Activated T-helper 9 cell treated with anti-CD3 and anti-CD28 coated beads, Interleukin-2, amount 50 U/mL, for 16 hours (primary cell): ENCODE data around the gene MARCHF9.

Source experiments
- DNase-seq: peaks from one replicate; pipeline ENCODE4 v3.0.0-alpha.2; 2020; ENCODE audit warnings: low read depth

MARCHF9 gene

GRCh38 chr12:57755194-57755453 lies 221 bp downstream of the MARCHF9 start:
- no peak for DNase-seq

DNA sequence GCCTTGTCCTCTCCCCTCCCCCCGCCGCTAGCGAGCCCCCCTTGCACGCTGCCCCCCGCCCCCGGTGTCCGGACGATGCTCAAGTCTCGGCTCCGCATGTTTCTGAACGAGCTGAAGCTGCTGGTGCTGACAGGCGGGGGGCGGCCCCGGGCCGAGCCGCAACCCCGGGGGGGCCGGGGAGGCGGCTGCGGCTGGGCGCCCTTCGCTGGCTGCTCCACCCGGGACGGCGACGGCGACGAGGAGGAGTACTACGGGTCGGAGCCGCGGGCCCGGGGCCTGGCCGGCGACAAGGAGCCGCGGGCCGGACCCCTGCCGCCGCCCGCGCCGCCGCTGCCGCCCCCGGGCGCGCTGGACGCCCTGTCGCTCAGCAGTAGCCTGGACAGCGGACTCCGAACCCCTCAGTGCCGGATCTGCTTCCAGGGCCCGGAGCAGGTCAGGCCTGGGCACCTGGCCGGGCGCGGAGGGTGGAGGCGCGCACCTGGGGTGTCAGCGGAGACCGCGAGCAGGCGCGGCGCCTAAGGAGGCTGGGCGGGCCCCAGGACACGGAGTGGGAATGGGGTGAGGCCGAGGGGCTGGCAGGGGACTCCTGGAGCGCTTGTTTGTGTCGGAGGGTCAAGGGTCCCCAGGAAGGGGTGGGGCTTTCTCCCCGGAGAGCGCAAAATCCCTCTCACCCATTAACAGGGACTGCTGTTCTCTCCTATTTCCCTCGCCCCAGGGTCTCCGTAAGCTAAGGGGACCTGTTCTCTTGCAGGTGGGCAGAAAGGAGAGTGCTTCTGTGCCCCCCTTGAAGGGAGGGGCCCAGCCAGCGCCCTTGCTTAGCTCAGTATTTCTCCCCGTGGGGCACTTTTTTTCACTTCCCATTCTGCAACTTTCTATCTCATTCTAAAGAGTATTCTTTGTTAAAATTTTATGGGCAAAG lies 810 bp downstream of the MARCHF9 start:
- DNase-seq = peak; percentile 28

DNA sequence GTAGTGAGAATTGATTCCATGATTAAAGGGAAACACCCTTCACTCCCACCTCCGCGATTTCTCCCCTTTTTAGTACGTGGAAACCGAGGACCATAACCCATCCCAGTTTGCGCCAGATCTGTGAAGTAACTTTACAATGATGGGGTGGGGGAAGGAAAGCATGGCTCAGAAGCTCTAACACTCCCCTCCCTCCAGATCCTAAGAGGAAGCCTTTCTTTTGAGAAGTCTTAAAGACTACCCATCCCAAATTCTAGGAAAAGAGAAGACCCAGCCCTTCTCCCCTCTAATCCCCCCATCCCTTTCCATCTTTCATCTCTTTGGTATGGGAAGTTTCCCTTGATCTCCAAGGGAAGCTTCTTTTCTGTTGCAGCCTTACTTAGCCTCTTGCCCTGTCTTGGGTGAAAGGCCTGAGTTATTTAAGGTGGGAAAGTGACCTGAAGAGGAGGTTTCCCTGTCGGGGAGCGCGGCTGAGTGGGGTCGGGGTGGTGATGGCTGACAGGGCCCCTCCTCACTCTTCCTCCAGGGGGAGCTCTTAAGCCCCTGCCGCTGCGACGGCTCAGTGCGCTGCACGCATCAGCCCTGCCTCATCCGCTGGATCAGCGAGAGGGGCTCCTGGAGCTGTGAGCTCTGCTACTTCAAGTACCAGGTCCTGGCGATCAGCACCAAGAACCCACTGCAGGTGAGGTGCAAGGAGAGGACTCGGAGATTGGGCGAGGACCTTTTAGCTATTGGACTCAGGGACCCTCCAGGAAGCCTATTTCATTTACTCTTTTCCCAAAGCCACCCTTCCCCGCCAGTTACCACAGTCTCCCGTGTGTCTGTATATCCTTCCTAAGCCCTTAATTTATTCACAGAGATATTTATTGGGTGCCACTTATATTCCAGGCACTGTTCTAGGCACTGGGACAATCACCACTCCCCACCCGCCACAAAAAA lies 1.8 kb downstream of the MARCHF9 start:
- peak; percentile 62 for DNase-seq

DNA sequence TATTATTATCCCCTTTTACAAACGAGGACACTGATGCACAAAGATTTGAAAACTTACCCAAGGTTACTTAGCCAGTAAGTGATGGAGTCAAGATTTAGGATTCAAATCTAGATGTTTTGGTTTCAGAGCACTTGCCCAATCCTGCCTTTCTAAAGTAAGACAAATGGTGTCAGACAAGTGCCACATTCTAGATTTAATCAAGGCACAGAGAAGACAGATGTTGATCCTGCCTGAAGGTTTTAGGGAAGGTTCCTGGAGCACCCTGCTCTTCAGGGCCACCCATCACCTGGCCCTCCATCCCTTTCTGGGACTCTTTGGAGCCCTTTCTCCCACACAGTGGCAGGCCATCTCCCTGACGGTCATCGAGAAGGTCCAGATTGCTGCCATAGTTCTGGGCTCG lies 2.9 kb downstream of the MARCHF9 start:
- no peak for DNase-seq

DNA sequence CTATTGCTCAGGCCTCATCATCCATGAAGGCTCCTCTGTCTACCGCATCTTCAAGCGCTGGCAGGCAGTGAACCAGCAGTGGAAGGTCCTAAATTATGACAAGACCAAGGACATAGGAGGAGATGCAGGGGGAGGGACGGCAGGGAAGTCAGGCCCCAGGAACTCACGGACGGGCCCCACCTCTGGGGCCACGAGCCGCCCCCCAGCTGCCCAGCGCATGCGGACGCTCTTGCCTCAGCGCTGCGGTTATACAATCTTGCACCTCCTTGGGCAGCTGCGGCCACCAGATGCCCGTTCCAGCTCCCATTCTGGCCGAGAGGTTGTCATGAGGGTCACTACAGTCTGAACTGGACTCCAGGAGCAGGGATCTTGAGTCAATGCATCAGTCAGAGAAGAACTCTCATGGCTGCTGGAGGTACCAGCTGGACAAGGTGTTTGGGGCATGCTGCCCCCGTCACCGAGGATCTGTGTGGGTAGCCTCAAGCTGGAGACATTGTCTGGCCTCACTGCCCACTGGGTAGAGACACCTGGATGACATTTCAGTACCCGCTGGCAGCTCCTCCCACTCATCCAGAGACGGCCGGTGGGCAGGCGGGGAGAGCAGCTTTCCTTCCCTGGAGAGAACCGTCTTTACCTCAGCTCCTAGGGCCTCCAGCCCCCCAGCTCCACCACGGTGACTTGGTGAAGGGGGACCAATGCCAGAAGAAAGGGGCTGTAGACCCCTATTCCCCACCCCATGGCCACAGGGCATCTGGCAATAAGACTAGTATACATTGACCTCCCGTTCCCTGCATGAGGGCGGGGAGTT lies 3.9 kb downstream of the MARCHF9 start:
- no peak for DNase-seq

- DNase-seq = no peak
These were observed 4.6 kb downstream of the MARCHF9 start for GRCh38 chr12:57759360-57759980.

DNA sequence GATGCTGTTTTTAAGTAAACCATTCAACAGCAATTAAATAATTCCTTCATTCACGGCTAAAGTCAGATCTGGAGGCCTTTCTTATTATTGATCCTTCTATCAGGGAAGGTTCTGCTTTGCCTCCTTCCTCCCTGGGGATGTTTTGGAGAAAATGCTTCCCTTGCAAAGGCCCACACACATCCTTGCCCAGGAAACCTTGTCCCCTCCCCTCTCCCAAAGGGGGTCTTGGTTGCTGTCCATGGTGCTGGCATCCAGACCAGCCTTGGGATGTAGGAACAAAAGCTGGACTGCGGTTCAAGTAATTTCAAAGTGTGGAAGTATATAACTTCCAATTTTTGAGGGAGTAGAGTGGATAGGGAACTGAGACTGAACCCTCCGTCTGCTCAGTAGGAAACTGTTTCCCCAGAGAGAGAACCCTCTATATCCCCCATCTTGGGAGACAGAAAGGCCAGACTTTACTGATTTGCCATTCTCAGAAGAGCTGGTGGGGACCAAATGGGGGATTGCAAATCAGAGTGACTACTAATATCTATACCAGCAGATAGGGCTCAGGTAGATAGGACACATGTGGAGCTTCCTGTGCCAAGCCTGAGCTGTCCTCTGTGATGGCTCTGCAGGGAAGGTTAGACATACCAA lies 5.6 kb downstream of the MARCHF9 start:
- DNase-seq = no peak

DNA sequence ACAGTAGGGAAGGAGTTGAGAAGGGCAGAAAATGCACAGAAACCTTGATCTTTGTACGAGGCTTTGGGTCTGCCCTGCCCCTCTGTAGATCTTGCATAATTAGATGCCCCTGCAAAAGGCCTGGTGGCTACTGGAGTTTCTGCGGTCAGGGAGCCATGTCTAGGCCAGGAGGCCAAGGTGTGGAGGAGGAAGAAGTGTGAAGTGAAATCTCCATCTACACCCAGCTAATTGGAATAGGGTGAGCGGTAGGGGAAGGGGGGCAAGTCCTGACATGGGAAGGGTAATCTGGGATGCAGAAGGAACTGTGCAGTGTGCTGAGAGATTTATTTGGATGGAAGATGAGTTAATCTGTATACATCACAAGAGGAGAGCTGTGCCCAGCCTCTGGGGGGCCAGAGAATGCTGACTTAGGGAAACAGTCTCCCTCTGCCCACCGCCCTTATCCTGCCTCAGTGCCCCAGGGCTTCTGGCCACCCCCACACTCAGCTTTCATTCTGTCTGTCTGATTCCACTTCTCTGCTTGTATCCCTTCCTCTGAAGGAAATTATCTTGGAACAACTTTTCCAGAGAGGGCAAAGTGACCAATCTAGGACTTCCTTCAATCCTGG lies 6.6 kb downstream of the MARCHF9 start:
- no peak for DNase-seq

DNA sequence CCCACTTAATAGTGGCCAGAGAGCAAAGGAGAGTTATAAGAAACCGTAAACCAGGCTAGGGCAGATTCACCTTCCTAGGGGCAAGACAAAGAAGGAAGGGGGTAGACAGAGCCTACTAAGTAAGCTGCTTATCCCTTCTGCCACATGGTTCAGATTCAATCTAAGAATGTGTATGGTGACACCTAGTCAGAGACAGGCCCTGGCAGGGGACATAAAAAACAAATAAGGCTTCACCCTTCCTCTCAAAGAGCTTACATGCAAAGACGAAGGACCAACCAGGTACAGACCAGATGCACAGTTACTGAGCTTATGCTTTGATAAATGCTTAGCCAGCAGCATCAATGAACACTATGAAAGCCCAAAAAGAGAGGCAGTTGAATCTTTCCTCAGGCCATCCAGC lies 7.6 kb downstream of the MARCHF9 start:
- no peak for DNase-seq

DNA sequence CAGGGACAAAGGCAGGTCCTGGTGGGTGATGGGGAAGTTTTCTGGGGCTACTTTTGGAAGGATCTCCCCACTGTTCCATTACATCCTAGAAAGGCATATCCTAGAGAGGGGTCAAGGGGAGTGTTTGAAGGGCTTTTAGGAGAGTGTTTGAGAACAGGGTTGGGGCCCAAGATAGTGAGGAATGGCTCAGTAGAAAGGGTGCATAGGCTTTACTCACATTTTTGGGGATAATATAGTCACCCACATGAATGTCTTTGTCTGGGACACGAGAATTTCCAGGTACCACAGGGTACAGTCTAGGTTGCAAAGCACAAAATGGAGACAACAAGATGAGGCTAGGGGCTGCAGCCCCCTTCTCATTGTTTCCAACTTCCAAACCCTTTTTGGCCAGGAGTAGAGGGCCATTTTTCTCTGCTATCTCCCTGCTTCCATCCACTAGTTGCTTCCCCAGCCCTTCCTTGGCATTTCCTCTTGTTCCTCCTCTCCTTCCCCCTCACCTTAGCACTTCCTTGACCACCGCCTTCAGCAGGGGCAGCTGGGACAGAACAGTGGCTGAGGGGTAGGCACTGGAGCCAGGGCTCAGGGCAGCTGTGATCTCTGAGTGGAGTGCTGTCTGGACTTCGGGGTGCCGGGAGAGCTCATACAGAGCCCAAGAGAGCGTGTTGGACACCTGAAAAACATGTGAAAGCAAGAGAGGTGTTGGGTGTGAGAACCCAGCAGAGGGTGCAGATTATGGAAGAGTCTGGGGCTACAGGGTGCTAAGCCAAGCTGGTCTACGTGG lies 9.2 kb downstream of the MARCHF9 start:
- no peak for DNase-seq

- no peak for DNase-seq
These were observed 9.7 kb downstream of the MARCHF9 start for GRCh38 chr12:57764662-57765002.

- peak; percentile 45 for DNase-seq
These were observed 10.2 kb downstream of the MARCHF9 start for GRCh38 chr12:57765003-57765697.

GRCh38 chr12:57765698-57766463 lies 11.0 kb downstream of the MARCHF9 start:
- no peak for DNase-seq

GRCh38 chr12:57766464-57767304 lies 11.8 kb downstream of the MARCHF9 start, which contains the start of gene CYP27B1:
CYP27B1 (minus strand) TSS chr12:57767078; CDS start chr12:57767041, 37 bp downstream.
- DNase-seq = no peak

DNA sequence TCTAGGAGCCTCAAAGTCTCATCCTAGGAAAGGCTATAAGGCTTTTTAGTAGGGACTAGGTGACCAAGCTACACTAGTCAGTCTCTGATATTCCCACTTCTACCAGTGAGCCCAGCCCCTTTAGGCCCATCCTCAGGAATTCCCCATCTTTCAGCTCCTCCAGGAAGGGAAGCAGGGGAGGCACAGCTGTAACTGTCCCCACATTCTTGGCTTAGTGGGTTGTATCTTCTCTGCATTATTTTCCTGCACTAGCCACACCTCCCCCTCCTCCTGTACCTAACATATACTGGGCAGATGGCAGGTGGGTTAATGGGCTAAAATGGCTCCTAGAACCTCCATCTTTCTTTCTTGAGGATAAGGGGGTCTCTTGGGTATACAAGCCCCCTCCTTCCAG lies 12.4 kb downstream of the MARCHF9 start:
- no peak for DNase-seq

DNA sequence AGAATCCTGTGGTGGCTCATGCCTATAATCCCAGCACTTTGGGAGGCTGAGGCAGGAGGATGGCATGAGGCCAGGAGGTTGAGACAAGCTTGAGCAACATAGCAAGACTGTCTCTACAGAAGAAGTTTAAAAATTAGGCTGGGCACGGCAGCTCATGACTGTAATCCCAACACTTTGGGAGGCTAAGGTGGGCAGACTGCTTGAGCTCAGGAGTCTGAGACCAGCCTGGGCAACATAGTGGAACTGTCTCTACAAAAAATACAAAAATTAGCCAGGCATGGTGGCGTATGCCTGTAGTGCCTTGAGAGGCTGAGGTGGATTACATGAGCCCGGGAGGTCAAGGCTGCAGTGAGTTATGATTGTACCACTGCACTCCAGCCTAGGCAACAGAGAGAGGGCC lies 13.0 kb downstream of the MARCHF9 start:
- no peak for DNase-seq

DNA sequence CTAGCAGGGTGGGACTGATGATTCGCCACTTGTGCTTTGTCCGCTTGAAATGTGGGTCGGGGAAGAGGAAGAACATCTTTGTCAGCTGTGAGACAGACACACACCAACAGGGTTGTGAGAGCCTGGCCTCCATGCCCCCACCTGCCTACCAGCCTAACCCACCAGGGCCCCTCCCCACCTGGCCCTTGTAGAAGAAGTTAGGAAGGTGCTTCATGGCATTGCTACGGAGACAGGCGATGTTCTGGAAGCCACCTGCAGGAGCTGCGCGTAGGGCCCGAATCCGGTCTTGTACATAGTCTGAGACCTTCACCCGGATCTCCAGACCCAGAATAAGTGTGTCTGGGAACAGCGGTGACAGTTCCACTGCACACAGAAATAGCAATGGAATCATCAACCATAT lies 14.7 kb downstream of the MARCHF9 start:
- no peak for DNase-seq

GRCh38 chr12:57770734-57771133 lies 15.8 kb downstream of the MARCHF9 start:
- no peak for DNase-seq
